HEK293T (cell line): ENCODE measurements around the gene GABRP.

ENCODE experiments used
- CTCF ChIA-PET: fragments of 350-600 bp; formaldehyde crosslinking; extraction: SDS; loops from one replicate; lab custom pipeline; 2021; ENCODE audit warnings: antibody characterized with exemption, inconsistent platforms; lab: Yijun Ruan, JAX
- POLR2A ChIA-PET: fragments of 350-600 bp; formaldehyde crosslinking; extraction: SDS; loops from one replicate; lab custom pipeline; 2020; ENCODE audit warnings: antibody characterized with exemption, inconsistent platforms; lab: Yijun Ruan, JAX
- DNase-seq: peaks from one replicate; pipeline ENCODE4 v3.0.0; 2012; ENCODE audit warnings: mixed read lengths; ENCODE audit errors: extremely low spot score
- ARNT ChIP-seq: fragments of 450-650 bp; IDR thresholded peaks from 2 replicates; pipeline ENCODE4 v1.6.1; 2017; ENCODE audit warnings: mild to moderate bottlenecking
- BHLHE40 ChIP-seq: fragments of 450-650 bp; IDR thresholded peaks from 2 replicates; pipeline ENCODE4 v1.6.1; 2016; ENCODE audit warnings: mild to moderate bottlenecking, moderate library complexity, borderline replicate concordance
- CTBP1 ChIP-seq: fragments of 450-650 bp; IDR thresholded peaks from 2 replicates; pipeline ENCODE4 v1.6.1; 2016; ENCODE audit warnings: borderline replicate concordance
- ELF4 ChIP-seq: fragments of 450-650 bp; IDR thresholded peaks from 2 replicates; pipeline ENCODE4 v1.6.1; 2017; ENCODE audit warnings: antibody characterized with exemption
- FOXA1 ChIP-seq: fragments of 450-650 bp; IDR thresholded peaks from 2 replicates; pipeline ENCODE4 v1.6.1; 2016; ENCODE audit warnings: mild to moderate bottlenecking
- FOXK2 ChIP-seq: fragments of 450-650 bp; IDR thresholded peaks from 2 replicates; pipeline ENCODE4 v1.6.1; 2016; ENCODE audit warnings: mild to moderate bottlenecking
- FOXM1 ChIP-seq: fragments of 450-650 bp; IDR thresholded peaks from 2 replicates; pipeline ENCODE4 v1.6.1; 2017; ENCODE audit warnings: mild to moderate bottlenecking, borderline replicate concordance
- HDGF ChIP-seq: fragments of 450-650 bp; IDR thresholded peaks from 2 replicates; pipeline ENCODE4 v1.6.1; 2017; ENCODE audit warnings: antibody characterized with exemption, borderline replicate concordance
- L3MBTL2 ChIP-seq: fragments of 450-650 bp; conservative IDR thresholded peaks from 2 replicates; pipeline ENCODE4 v1.6.1; 2016; ENCODE audit warnings: mild to moderate bottlenecking
- LEF1 ChIP-seq: fragments of 450-650 bp; IDR thresholded peaks from 2 replicates; pipeline ENCODE4 v1.6.1; 2017; ENCODE audit warnings: mild to moderate bottlenecking, borderline replicate concordance
- NFRKB ChIP-seq: fragments of 450-650 bp; IDR thresholded peaks from 2 replicates; pipeline ENCODE4 v1.6.1; 2016; ENCODE audit warnings: mild to moderate bottlenecking, moderate library complexity
- SP1 ChIP-seq: fragments of 450-650 bp; IDR thresholded peaks from 2 replicates; pipeline ENCODE4 v1.6.1; 2017
- SUZ12 ChIP-seq: fragments of 450-650 bp; IDR thresholded peaks from 2 replicates; pipeline ENCODE4 v1.6.1; 2016; ENCODE audit warnings: mild to moderate bottlenecking
- TARDBP ChIP-seq: fragments of 450-650 bp; IDR thresholded peaks from 2 replicates; pipeline ENCODE4 v1.6.1; 2016
- ZNF384 ChIP-seq: fragments of 450-650 bp; IDR thresholded peaks from 2 replicates; pipeline ENCODE4 v1.6.1; 2016
- TF ChIP-seq, protein P1 (sequence below): fragments of 450-650 bp; IDR thresholded peaks from 2 replicates; pipeline ENCODE4 v1.6.1; 2016

GABRP gene

DNA sequence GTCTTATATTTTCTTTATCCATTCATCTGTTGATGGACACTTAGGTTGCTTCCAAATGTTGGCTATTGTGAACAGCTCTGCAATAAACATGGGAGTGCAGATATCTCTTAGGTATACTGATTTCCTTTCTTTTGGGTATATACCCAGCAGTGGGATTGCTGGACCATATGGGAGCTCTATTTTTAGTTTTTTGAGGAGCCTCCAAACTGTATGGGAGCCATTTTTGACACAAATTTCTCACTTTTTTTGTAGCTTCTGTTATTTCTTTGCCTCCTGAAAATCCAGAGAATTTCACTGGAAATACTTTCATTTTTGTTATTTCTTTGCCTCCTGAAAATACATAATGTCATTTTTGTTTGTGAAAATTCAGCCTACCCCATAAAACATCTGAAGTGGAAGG is 63.3 kb downstream of the GABRP start:
- TF ChIP-seq CTBP1 (no peak), HDGF (no peak), TARDBP (no peak), ZNF384 (no peak), NFRKB (no peak), ELF4 (no peak), FOXA1 (no peak), SP1 (no peak), FOXM1 (no peak), BHLHE40 (no peak), SUZ12 (no peak), FOXK2 (no peak), L3MBTL2 (no peak), ARNT (no peak), LEF1 (no peak)
- TF ChIP-seq, protein P1, sequence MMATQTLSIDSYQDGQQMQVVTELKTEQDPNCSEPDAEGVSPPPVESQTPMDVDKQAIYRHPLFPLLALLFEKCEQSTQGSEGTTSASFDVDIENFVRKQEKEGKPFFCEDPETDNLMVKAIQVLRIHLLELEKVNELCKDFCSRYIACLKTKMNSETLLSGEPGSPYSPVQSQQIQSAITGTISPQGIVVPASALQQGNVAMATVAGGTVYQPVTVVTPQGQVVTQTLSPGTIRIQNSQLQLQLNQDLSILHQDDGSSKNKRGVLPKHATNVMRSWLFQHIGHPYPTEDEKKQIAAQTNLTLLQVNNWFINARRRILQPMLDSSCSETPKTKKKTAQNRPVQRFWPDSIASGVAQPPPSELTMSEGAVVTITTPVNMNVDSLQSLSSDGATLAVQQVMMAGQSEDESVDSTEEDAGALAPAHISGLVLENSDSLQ = no peak
- CTCF ChIA-PET = no interaction called here
- DNase-seq = no peak
- POLR2A ChIA-PET = no interaction called here

DNA sequence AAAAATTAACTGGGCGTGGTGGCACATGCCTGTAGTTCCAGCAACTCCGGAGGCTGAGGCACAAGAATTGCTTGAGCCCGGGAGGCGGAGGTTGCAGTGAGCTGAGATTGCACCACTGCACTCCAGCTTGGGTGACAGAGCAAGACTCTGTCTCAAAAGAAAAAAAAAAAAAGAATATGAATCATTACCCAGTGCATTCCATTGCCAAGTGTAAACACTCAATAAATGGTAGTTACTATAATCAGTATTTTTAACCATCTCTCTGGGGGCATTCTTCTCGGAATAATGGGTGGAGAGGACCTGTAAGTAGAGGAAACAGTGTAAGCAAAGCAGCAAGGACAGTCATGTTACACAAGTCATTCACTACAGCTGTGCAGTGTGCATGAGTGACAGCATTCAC is 64.5 kb downstream of the GABRP start:
- POLR2A ChIA-PET = no interaction called here
- no peak for TF ChIP-seq ARNT
- no peak for TF ChIP-seq LEF1
- no peak for TF ChIP-seq ZNF384
- no peak for TF ChIP-seq SUZ12
- TF ChIP-seq CTBP1 = no peak
- TF ChIP-seq FOXK2 = no peak
- TF ChIP-seq, protein P1 = no peak
- TF ChIP-seq TARDBP = no peak
- TF ChIP-seq ELF4 = no peak
- TF ChIP-seq FOXA1 = no peak
- no peak for TF ChIP-seq SP1
- TF ChIP-seq BHLHE40 = no peak
- TF ChIP-seq L3MBTL2 = no peak
- no peak for TF ChIP-seq FOXM1
- no peak for DNase-seq
- CTCF ChIA-PET = no interaction called here

DNA sequence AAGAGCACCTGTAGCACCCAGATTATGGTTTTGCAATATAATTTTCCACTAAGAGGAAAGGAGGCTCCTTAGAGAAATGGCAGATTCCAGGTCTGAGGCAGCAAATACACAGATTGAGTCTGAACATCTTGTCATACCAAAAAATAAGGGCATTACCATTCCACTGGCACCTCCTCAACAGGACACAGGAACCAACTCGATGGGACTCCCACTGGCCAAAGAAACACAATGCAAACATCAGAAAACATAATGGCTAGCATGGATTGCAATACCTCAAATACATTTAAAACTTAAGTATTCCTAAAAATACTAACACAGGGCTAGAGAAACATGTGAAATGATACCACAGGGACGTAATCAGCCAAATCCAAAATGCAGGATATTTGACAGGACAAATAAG is 65.8 kb downstream of the GABRP start:
- ChIA-PET CTCF (no interaction called here), POLR2A (no interaction called here)
- DNase-seq = no peak
- TF ChIP-seq LEF1 (no peak), L3MBTL2 (no peak)

DNA sequence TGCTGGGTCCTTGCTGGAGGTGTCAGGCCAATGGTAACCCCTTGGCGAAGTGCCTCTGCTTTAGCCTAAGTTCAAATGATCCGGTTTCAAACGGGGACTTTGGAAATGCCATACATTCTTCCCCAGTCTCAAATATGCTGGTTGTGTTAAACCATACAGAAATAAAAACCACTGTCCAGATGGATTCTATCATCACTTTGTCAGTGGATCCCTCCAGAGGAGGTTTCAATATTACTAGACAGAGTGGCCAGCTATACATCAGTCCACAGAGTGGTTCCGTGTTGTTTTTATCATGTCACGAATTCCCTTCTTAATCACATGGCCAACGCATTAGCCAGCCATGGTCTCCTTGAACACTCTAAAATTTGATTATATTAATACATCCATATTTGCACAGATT is 71.0 kb downstream of the GABRP start:
- TF ChIP-seq L3MBTL2 (no peak), ARNT (no peak), LEF1 (no peak), CTBP1 (no peak), SP1 (no peak), SUZ12 (no peak), ZNF384 (no peak), NFRKB (no peak), FOXA1 (no peak), TARDBP (no peak), FOXK2 (no peak), FOXM1 (no peak), HDGF (no peak), BHLHE40 (no peak), ELF4 (no peak)
- DNase-seq = no peak
- POLR2A ChIA-PET = no interaction called here
- CTCF ChIA-PET = no interaction called here

DNA sequence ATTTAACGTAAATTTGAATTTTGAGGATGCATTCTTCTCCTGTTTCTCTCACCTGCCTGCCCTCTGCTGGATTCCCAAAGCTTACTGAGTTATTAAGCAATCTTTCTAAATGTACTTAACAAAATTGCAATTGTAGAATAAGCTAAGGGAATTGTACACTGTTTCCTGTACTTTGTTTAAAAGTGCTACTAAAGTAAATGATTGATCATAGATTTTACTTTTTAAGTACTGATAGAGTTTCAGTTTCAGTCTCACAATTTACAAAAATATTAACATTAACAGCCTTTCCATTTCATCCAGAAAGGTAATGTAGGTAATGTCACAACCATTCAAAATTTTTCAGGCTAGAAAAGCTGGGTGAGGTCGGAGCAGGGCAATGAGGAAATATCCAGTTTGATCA is 73.5 kb downstream of the GABRP start:
- TF ChIP-seq, protein P1 = no peak
- TF ChIP-seq BHLHE40 (no peak), ARNT (no peak), NFRKB (no peak), LEF1 (no peak), ELF4 (no peak), HDGF (no peak), SP1 (no peak), SUZ12 (no peak), CTBP1 (no peak), ZNF384 (no peak)
- CTCF ChIA-PET = no interaction called here
- no peak for DNase-seq
- POLR2A ChIA-PET = no interaction called here

DNA sequence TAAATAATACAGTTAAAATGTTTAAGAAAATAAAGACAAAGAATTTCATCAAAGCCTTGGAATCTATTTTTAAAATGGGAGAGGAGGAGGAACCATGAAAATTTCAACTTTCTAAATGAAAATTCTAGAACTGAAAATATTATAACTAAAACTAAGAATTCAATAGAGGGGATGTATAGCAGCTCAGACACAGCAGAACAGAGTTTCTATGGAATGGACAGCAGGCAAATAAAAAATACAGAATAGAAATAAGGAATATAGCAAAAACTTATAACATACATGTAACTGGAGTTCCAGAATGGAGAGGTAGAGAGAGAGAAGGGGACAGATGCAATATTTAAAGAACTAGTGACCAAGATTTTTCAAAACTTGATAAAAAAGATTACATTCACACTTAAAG is 76.9 kb downstream of the GABRP start:
- no peak for TF ChIP-seq FOXK2
- TF ChIP-seq SP1 = no peak
- TF ChIP-seq L3MBTL2 = no peak
- TF ChIP-seq NFRKB = no peak
- no peak for TF ChIP-seq BHLHE40
- TF ChIP-seq LEF1 = no peak
- no peak for TF ChIP-seq FOXM1
- no peak for TF ChIP-seq CTBP1
- no peak for TF ChIP-seq ZNF384
- TF ChIP-seq ELF4 = no peak
- TF ChIP-seq ARNT = no peak
- no peak for TF ChIP-seq SUZ12
- no peak for TF ChIP-seq TARDBP
- TF ChIP-seq, protein P1 = no peak
- no peak for TF ChIP-seq HDGF
- TF ChIP-seq FOXA1 = no peak
- POLR2A ChIA-PET = no interaction called here
- CTCF ChIA-PET = no interaction called here
- no peak for DNase-seq
